ENCODE data around the gene NT5C3A. TPM values are rescaled to one million over a fixed set of nuclear protein-coding genes. Genes with fewer than 3 reads are reported as not detected.

NT5C3A gene
- total RNA-seq, 1 experiment from 2014 or later: 60.4 TPM

DNA sequence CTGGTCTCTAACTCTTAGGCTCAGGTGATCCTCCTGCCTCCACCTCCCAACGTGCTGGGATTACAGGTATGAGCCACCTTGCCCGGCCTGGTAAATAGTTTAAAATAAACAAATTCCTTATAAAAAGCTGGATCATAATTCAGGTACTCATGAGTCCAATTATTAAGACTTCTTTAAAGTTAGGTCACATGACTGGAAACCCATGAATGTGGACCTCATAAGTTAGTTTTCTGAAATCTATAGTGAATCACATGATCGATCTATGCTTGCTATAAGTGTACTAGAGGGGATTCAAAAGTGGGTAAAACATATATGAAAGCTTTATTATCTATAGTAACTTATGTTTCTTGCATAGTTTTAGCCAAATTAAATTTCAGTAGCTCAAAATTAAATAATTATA is 14.3 kb downstream of the NT5C3A start:
- Histone ChIP-seq H4K20me1 (ENCODE audit: insufficient read depth) (peaks cover 22% of the 10 kb centered on the region), H3K4me3 (no peak overlapping the region), H3K4me1 (replicated peaks; ENCODE audit: insufficient read depth) (peaks cover 14% of the 10 kb centered on the region), H3K36me3 (ENCODE audit: low read depth) (no peaks in the 10 kb centered on the region), H3F3A (ENCODE audit: insufficient read depth, low read depth) (no peaks in the 10 kb centered on the region), H3K9me3 (ENCODE audit: insufficient read depth, low read depth) (no peaks in the 10 kb centered on the region), H3K79me2 (ENCODE audit: low read depth) (peaks cover 91% of the 10 kb centered on the region), H3K27ac (no peak overlapping the region), H3K9me2 (ENCODE audit: insufficient read depth) (no peaks in the 10 kb centered on the region), H3K4me2 (no peak overlapping the region), H3K27me3 (ENCODE audit: insufficient read depth, low read depth) (no peaks in the 10 kb centered on the region), H2AFZ (no peak overlapping the region)
- no peak for TF ChIP-seq EZH2 (IDR thresholded peaks at IDR 0.05; ENCODE audit: low read depth)
- TF ChIP-seq, protein P1, sequence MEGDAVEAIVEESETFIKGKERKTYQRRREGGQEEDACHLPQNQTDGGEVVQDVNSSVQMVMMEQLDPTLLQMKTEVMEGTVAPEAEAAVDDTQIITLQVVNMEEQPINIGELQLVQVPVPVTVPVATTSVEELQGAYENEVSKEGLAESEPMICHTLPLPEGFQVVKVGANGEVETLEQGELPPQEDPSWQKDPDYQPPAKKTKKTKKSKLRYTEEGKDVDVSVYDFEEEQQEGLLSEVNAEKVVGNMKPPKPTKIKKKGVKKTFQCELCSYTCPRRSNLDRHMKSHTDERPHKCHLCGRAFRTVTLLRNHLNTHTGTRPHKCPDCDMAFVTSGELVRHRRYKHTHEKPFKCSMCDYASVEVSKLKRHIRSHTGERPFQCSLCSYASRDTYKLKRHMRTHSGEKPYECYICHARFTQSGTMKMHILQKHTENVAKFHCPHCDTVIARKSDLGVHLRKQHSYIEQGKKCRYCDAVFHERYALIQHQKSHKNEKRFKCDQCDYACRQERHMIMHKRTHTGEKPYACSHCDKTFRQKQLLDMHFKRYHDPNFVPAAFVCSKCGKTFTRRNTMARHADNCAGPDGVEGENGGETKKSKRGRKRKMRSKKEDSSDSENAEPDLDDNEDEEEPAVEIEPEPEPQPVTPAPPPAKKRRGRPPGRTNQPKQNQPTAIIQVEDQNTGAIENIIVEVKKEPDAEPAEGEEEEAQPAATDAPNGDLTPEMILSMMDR (conservative IDR thresholded peaks at IDR 0.05): no peak
- BruUV-seq (replicated peaks): no TSS peak
- intact Hi-C loops (cut with micrococcal nuclease; ENCODE audit: unreplicated experiment): loop anchor here (10.0 kb wide), 1 partner anchor 553 kb away; the partner anchor contains the start of genes AVL9 and LSM5
- ChIA-PET POLR2A (ENCODE audit: unreplicated experiment) (no interaction called here), CTCF (no interaction called here)
- DNase-seq: no peak

DNA sequence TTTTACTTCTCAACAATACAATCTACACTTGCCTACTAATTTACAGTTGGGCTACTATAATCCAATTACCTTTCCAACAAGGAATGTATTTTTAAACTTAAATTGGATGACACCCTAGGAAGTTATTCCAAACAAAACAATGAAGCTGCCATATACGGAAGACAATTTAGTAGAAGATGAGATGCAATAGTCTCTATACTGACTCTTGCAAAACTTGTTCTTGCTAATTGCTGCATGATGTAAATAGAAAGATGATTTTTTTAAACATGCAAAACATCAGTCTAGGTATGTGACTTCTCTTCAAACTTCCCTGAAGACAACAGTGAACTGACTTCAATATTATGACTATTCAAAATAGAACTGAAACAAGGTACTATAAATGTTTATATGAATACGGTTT is 17.6 kb downstream of the NT5C3A start:
- ChIA-PET POLR2A (ENCODE audit: unreplicated experiment) (no interaction called here), CTCF (interaction anchor here (0.7 kb wide), 1 partner anchor 14 kb away, joined by 3 read pairs; no protein-coding TSS in a partner anchor)
- DNase-seq: no peak
- Histone ChIP-seq H3K4me2 (peak overlapping the region; percentile 5), H3K9me3 (ENCODE audit: insufficient read depth, low read depth) (no peaks in the 10 kb centered on the region), H3F3A (ENCODE audit: insufficient read depth, low read depth) (no peaks in the 10 kb centered on the region; the same call in 1 of the 2 replicates), H3K4me1 (replicated peaks; ENCODE audit: insufficient read depth) (peaks cover 23% of the 10 kb centered on the region), H4K20me1 (ENCODE audit: insufficient read depth) (peaks cover 23% of the 10 kb centered on the region), H3K36me3 (ENCODE audit: low read depth) (no peaks in the 10 kb centered on the region), H3K9me2 (ENCODE audit: insufficient read depth) (no peaks in the 10 kb centered on the region), H3K79me2 (ENCODE audit: low read depth) (peaks cover 93% of the 10 kb centered on the region), H3K27ac (no peak overlapping the region), H3K27me3 (ENCODE audit: insufficient read depth, low read depth) (no peaks in the 10 kb centered on the region), H2AFZ (no peak overlapping the region), H3K4me3 (no peak overlapping the region)
- no TSS peak for BruUV-seq (replicated peaks)
- TF ChIP-seq EZH2 (IDR thresholded peaks at IDR 0.05; ENCODE audit: low read depth): no peak
- TF ChIP-seq, protein P1 (conservative IDR thresholded peaks at IDR 0.05): no peak
- intact Hi-C loops (cut with micrococcal nuclease; ENCODE audit: unreplicated experiment): loop anchor here (5.0 to 10.0 kb wide), 3 partner anchors 103 to 550 kb away; partner anchors contain the start of genes AVL9, KBTBD2 and LSM5

DNA sequence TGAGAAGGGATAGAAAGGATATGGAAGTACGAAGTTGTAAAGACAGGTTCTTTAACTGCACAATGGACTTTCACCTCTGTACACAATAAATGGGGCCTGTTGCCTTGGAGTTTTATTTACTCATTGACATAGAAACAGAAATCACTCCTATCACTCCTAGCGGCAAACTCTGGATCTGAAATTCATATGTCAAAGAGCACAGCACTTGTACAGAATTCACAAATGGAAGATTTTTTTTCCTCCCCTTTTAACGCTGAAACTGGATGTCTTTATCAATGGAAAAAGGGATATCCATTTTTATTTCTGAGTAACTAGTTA is 18.2 kb downstream of the NT5C3A start:
- TF ChIP-seq, protein P1 (conservative IDR thresholded peaks at IDR 0.05): no peak
- TF ChIP-seq EZH2 (IDR thresholded peaks at IDR 0.05; ENCODE audit: low read depth): no peak
- Histone ChIP-seq H3K36me3 (ENCODE audit: low read depth) (no peaks in the 10 kb centered on the region), H4K20me1 (ENCODE audit: insufficient read depth) (peaks cover 20% of the 10 kb centered on the region), H3K4me3 (no peak overlapping the region), H3K4me2 (peak overlapping the region; percentile 5; the same call in 1 of the 2 replicates), H3K9me3 (ENCODE audit: insufficient read depth, low read depth) (no peaks in the 10 kb centered on the region), H2AFZ (no peak overlapping the region), H3K27me3 (ENCODE audit: insufficient read depth, low read depth) (no peaks in the 10 kb centered on the region), H3K9me2 (ENCODE audit: insufficient read depth) (no peaks in the 10 kb centered on the region), H3K79me2 (ENCODE audit: low read depth) (peaks cover 93% of the 10 kb centered on the region), H3F3A (ENCODE audit: insufficient read depth, low read depth) (no peaks in the 10 kb centered on the region; the same call in 1 of the 2 replicates), H3K4me1 (replicated peaks; ENCODE audit: insufficient read depth) (peaks cover 27% of the 10 kb centered on the region), H3K27ac (no peak overlapping the region)
- no TSS peak for BruUV-seq (replicated peaks)
- DNase-seq: peak in 1 of 2 experiments; percentile 23
- CTCF ChIA-PET: no interaction called here
- POLR2A ChIA-PET (ENCODE audit: unreplicated experiment): interaction anchor here (0.6 kb wide), 1 partner anchor 11 kb away, joined by 4 read pairs; no protein-coding TSS in a partner anchor
- intact Hi-C loops (cut with micrococcal nuclease; ENCODE audit: unreplicated experiment): loop anchor here (5.0 to 10.0 kb wide), 3 partner anchors 102 to 550 kb away; partner anchors contain the start of genes AVL9, KBTBD2 and LSM5

Measured in PC-9 (cell line).